T47D (cell line): Measurements from ENCODE around the gene AHCYL1.

Experiments used
- DNase-seq, 2 experiments: peaks; one replicate each; pipeline versions ENCODE4 v3.0.0 to v3.0.0-alpha.2; 2011 to 2012; ENCODE audit warnings: low read depth in 1 of 2, low spot score in 1 of 2
- JUND ChIP-seq: IDR thresholded peaks from 2 replicates; pipeline ENCODE4 v1.6.1; 2012; ENCODE audit warnings: low read depth
- in situ Hi-C: cut with HindIII; loops from 2 replicates; pipeline ENCODE4 v1.10.0; 2016; ENCODE audit warnings: low sequenced_read_pairs, low pct_unique_long_range_greater_than_20kb

Gene AHCYL1

GRCh38 chr1:110065841-110066240 is 81.3 kb downstream of the AHCYL1 start:
- in situ Hi-C loops = no loop called here

DNA sequence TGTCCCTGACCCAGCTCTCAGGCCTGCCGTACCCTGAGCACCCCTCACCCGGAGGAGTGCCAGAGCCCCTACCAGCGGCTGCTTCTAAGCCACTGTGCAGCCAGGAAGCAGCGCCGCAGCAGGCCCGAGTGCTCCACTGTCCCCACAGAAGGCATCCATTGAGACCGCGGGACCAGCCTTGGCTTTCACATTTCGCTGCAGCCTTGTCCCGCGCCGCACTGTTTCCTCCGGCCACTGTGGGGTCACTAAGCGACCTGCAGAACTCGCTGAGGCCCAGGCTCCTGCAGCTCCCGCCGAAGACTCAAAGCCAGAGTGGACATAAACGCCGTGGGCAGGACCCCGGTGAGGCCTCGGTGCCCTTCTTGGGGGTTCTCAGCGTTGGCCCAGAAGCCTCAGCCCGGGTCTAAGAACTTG is 82.9 kb downstream of the AHCYL1 start:
- in situ Hi-C loops = no loop called here
- TF ChIP-seq JUND = no peak

More at GRCh38 chr1:110065841-110066240, 81.3 kb downstream of the AHCYL1 start:
- no peak for DNase-seq
- no peak for TF ChIP-seq JUND

DNA sequence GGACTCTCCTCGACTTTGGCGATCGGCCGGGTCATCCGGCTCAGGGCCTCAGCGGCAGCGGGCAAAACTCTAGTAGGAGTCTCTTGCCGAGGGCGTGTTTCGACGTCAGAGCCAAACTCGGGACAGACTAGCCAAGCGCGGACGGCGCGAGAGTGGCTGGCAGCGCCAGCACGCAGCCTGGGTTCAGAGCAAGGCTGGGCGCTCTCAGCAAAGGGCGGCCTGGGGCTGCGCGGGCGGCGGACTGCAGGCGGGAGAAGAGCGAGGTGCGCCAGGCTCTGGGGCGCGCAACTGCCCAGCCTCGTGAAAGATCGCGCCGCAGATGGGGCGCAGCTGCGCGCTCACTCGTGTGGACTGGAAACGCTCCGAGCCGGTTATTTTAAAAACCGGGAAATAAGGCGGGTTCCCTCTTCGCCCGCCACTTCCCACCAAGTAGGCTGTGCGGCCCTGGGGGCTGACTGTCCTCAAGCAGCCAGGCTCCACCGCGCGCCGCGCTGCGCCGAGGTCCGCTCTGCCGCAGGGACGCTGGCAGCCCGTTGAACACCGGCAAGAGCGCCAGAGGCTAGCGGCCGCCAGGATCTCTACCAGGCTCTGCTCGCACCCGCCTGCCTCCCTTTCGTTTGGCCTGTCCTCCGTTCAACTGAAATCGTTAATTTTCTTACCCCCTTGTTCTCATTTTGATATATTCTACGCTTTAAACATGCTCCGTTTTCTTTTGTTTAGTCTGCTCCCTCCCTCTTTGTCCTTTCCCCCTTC is 83.5 kb downstream of the AHCYL1 start:
- TF ChIP-seq JUND = no peak
- in situ Hi-C loops = no loop called here
- DNase-seq = no peak

More for the DNA sequence above, 82.9 kb downstream of the AHCYL1 start:
- DNase-seq = no peak

DNA sequence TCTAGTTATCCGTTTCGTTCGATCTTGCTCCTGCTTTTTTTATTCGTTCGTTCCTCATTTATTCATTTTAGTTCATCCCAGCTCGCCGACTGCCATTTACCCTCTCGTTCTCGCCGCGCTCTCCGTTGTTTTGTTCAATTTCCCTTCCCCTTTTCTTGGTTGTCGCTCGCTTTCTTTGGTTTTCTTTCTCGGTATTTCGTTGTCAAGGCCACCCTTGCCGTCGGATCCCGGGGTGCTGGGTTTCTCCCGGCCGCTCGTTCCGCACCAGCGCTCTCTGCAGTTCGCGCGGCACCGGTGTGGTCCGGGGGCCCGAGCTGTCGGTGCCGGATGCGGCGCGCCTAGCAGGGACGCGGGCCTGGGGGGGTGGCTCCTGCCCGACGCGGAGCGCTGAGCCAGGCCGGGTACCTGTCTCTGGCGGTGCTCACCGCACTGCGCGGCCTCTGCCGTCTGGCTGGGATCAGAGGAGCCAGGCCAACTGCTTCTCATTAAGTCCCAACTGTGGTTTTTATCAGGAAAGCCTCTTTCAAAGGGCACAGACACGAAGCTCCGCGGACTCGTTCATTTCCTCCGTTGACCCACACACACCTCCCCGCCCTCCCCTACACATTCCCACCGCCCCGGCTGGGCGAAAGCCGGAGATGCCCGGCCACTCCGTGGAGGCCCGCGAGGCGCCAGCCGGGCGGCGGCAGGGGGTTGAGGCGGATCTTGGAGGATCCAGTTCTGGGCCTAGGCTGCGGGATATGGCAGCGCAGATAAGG is 84.3 kb downstream of the AHCYL1 start:
- no peak for TF ChIP-seq JUND
- in situ Hi-C loops = no loop called here
- no peak for DNase-seq

GRCh38 chr1:110069404-110070281 is 85.1 kb downstream of the AHCYL1 start:
- in situ Hi-C loops = no loop called here
- TF ChIP-seq JUND = no peak
- no peak for DNase-seq

GRCh38 chr1:110070282-110070669 is 85.7 kb downstream of the AHCYL1 start:
- no peak for TF ChIP-seq JUND
- no peak for DNase-seq
- in situ Hi-C loops = no loop called here

DNA sequence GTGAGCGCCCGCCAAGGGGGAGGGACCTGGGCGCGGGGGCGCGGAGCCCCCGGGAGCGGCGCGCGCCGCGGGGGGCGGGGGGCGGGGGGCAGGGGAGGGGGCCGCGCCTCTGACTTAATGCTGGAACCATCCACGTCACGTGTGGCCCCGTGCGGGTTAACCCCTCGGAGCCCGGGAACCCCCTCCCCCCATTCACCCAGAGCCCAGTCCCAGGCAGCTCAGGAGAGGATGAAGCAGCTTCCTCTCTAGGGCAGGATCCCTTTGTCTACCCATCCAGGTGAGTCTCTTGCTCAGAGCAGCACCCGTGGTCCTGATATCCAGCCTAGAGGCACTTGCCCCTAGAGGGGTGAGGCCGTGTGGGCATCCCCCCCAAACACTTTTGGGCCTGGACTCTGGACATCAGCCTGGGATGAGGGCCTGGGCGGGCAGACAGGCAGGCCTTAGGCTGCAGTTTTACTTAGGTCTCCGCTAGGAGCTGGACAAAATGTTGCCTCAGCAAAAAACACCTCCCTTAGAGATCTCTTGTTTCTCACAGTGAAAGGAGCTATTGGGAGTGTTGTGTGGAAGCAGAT is 86.2 kb downstream of the AHCYL1 start, which contains the start of gene ALX3:
Gene ALX3, minus strand, starts transcription at position 2 of the 572 bp plus-strand sequence. CDS start 60 bp downstream, outside the sequence.
- in situ Hi-C loops = no loop called here
- DNase-seq = no peak
- no peak for TF ChIP-seq JUND
